Vagina (tissue), 2 donors: Measurements from ENCODE around the gene SNTB2. TPM values are rescaled to one million over a fixed set of nuclear protein-coding genes. Genes with fewer than 3 reads are reported as not detected.

Experiments used
- DNase-seq, 2 donors: peaks; one replicate each; pipeline ENCODE4 v3.0.0-alpha.2; 2017; ENCODE audit errors: extremely low spot score in 2 of 2
- H3K27ac ChIP-seq: fragments of 200-600 bp; sonication (generic); one replicate; pipeline ENCODE4 v1.5.1; 2019
- H3K27me3 ChIP-seq: fragments of 200-600 bp; sonication (generic); one replicate; pipeline ENCODE4 v1.5.1; 2019
- H3K36me3 ChIP-seq, 2 donors: fragments of 200-600 bp; sonication (generic); one replicate each; pipeline ENCODE4 v1.5.1; 2017 to 2019
- H3K4me1 ChIP-seq: fragments of 200-600 bp; sonication (generic); one replicate; pipeline ENCODE4 v1.5.1; 2019
- H3K4me3 ChIP-seq, 2 donors: fragments of 200-600 bp; sonication (generic); 1 replicate in 1 of 2; 2 replicates in 1 of 2; pipeline ENCODE4 v1.5.1; 2016 to 2019
- H3K9me3 ChIP-seq: fragments of 200-600 bp; sonication (generic); one replicate; pipeline ENCODE4 v1.5.1; 2019
- CTCF ChIP-seq, 3 experiments: fragments of 450-650 bp in 2 of 3; fragments of 200-600 bp in 1 of 3; sonication (generic) in 1 of 3; IDR thresholded peaks; one replicate each; pipeline ENCODE4 v1.5.1; 2017 to 2019; ENCODE audit warnings: antibody characterized with exemption in 3 of 3, mild to moderate bottlenecking in 2 of 3, moderate library complexity in 2 of 3
- POLR2A ChIP-seq, 2 donors: fragments of 450-650 bp; IDR thresholded peaks; one replicate each; pipeline ENCODE4 v1.6.1; 2017; ENCODE audit warnings: antibody characterized with exemption in 2 of 2, mild to moderate bottlenecking in 2 of 2, moderate library complexity in 2 of 2
- POLR2AphosphoS5 ChIP-seq, 2 donors: sonication (generic); formaldehyde crosslinking; IDR thresholded peaks; one replicate each; pipeline ENCODE4 v1.9.0; 2017; ENCODE audit warnings: antibody characterized with exemption in 2 of 2, mild to moderate bottlenecking in 2 of 2, low read depth in 1 of 2; ENCODE audit not compliant: insufficient read depth in 1 of 2
- intact Hi-C: fragments of 100-400 bp; cut with DNase I; formaldehyde crosslinking; loops from one replicate; pipeline ENCODE4 v1.15.1; 2023
- total RNA-seq: library from RNA; depleted of rRNA; stranded (reverse); fragments of >200 nt; gene quantifications from one replicate; pipeline ENCODE4 v1.2.3, GENCODE V29; 2016

SNTB2 gene
- total RNA-seq, 1 donor from 2014 or later = 50.8 TPM

DNA sequence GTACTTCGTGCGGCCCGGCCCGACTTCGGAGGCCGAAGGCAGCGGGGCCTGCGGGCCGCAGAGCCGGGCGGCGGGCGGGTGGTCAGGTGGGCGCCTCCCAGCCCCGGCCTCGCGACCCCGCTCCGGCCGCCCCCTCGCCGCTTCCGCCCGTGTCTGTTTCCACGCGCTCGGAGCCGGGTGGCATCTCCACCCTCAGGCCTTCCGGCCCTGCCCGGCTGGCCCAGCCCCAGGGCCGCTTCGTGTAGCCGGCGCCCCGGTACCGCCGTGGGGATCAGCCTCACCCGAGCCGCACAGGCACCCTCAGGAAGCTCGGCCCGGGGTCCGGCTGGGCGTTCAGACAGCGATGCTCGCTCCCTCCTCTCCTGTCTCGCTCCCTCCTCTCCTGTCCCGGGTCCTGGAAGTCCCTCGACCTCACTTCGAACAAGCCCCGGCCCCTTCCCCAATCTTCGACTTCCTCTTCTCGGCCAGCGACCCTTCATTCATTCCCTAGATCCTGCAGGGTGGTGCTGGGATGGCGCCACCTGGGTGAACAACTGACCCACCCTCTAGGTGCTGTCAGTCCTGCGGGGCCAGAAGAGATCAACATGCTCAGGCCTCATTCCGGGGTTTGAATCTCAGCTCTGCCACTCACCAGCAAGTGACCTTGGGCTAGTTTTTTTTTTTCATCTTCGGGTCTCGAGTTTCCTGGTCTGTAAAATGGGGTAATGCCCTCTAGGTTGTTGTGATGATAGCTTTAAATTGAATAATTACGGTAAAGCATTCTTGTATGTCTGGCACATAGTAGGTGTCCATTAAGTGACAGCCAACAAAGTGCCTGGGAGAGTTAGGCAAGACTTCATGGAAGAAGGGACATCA is 124.8 kb downstream of the SNTB2 start:
- Histone ChIP-seq H3K36me3 (peaks cover 0 to 22% of the 10 kb centered on the region in 2 donors), H3K27ac (peak overlapping the region; percentile 86), H3K4me3 (peak overlapping the region; percentile 93 to 97), H3K9me3 (no peaks in the 10 kb centered on the region), H3K4me1 (peaks cover 21% of the 10 kb centered on the region), H3K27me3 (no peaks in the 10 kb centered on the region)
- no peak for TF ChIP-seq CTCF (IDR thresholded peaks at IDR 0.05)
- no peak for TF ChIP-seq POLR2A (IDR thresholded peaks at IDR 0.05)
- TF ChIP-seq POLR2AphosphoS5 (IDR thresholded peaks at IDR 0.05; ENCODE audit: insufficient read depth in 1 of 2, low read depth in 1 of 2) = no peak
- DNase-seq = no peak
- intact Hi-C loops = no loop called here

DNA sequence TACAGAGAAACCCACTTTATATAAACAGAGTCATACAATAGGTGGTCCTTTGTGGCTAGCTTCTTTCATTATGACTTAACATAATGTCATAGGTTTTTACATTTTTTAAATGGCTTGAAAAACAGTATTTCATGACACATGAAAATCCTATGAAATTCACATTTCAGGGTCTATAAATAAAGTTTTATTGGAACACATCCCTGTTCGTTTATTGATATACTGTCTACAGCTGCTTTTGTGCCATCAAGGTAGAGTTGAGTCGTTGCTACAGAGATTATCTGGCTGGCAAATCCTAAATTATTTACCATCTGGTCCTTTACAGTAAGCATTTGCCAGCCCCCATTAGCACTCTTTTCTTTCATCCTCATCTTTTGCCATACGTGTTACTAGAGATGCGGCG is 126.5 kb downstream of the SNTB2 start:
- peaks cover 21% of the 10 kb centered on the region for H3K4me1 ChIP-seq
- peaks cover 0 to 36% of the 10 kb centered on the region in 2 donors for H3K36me3 ChIP-seq

GRCh38 chr16:69314534-69314933 is 127.6 kb downstream of the SNTB2 start:
- H3K27ac ChIP-seq = no peak overlapping the region
- no peaks in the 10 kb centered on the region for H3K9me3 ChIP-seq
- TF ChIP-seq POLR2A (IDR thresholded peaks at IDR 0.05) = no peak
- TF ChIP-seq POLR2AphosphoS5 (IDR thresholded peaks at IDR 0.05; ENCODE audit: insufficient read depth in 1 of 2, low read depth in 1 of 2) = no peak
- no peak for TF ChIP-seq CTCF (IDR thresholded peaks at IDR 0.05)
- peaks cover 0 to 46% of the 10 kb centered on the region in 2 donors for H3K36me3 ChIP-seq
- H3K4me1 ChIP-seq = peaks cover 21% of the 10 kb centered on the region
- H3K4me3 ChIP-seq = no peak overlapping the region
- no peaks in the 10 kb centered on the region for H3K27me3 ChIP-seq
- DNase-seq = no peak
- intact Hi-C loops = no loop called here

More for the DNA sequence above, 126.5 kb downstream of the SNTB2 start:
- H3K27ac ChIP-seq = no peak overlapping the region
- H3K4me3 ChIP-seq = no peak overlapping the region
- TF ChIP-seq POLR2A (IDR thresholded peaks at IDR 0.05) (no peak), POLR2AphosphoS5 (IDR thresholded peaks at IDR 0.05; ENCODE audit: insufficient read depth in 1 of 2, low read depth in 1 of 2) (no peak), CTCF (IDR thresholded peaks at IDR 0.05) (no peak)
- no peaks in the 10 kb centered on the region for H3K9me3 ChIP-seq
- intact Hi-C loops = no loop called here
- no peak for DNase-seq
- H3K27me3 ChIP-seq = no peaks in the 10 kb centered on the region

DNA sequence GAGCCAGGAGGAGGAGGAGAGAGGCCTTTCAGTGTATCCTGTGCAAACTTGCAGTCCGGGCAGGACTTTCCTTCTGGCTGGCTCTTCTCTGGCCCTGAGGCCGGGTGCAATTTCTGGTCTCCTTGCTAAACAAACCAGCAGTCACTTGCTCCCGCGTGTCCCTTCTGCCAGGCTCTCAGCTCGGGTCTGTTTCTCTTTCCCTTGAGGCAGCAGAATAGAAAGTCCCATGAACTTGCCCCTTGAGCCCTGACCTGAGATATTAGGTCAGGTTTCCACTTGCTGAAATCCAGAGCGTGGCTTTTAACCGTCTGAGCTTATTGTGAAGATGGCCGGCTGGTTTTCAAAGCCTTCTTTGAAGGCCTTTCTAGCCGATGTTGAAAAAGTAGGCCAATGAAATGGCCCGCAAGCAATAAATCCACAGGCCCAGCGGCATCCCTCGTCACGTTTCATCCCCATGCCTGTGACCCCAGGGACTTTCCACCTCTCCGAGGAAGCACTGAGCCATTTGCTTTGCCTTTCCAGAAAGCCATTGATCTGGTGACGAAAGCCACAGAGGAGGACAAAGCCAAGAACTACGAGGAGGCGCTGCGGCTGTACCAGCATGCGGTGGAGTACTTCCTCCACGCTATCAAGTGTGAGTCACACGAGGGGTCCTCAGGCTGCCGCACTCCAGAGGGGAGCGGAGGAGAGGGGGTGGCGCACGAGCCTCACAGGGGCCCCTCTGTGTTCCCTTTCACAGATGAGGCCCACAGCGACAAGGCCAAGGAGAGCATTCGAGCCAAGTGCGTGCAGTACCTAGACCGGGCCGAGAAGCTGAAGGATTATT is 128.7 kb downstream of the SNTB2 start:
- Histone ChIP-seq H3K36me3 (peaks cover 0 to 58% of the 10 kb centered on the region in 2 donors), H3K4me3 (no peak overlapping the region), H3K4me1 (peaks cover 17% of the 10 kb centered on the region), H3K27me3 (no peaks in the 10 kb centered on the region), H3K9me3 (no peaks in the 10 kb centered on the region), H3K27ac (no peak overlapping the region)
- intact Hi-C loops = no loop called here
- TF ChIP-seq POLR2A (IDR thresholded peaks at IDR 0.05) (no peak), CTCF (IDR thresholded peaks at IDR 0.05) (no peak), POLR2AphosphoS5 (IDR thresholded peaks at IDR 0.05; ENCODE audit: insufficient read depth in 1 of 2, low read depth in 1 of 2) (no peak)
- no peak for DNase-seq
